PC-3 (cell line): ENCODE measurements around the gene SIPA1L3.

Source experiments
- CTCF ChIP-seq: fragments of 300-600 bp; sonication (generic); conservative IDR thresholded peaks from 2 replicates; pipeline ENCODE4 v1.5.1; 2017; ENCODE audit warnings: antibody characterized with exemption, low read depth, mild to moderate bottlenecking, low read length
- EZH2 ChIP-seq: fragments of 300-600 bp; sonication (generic); IDR thresholded peaks from one replicate; pipeline ENCODE4 v1.6.1; 2017; ENCODE audit warnings: antibody characterized with exemption, mild to moderate bottlenecking, low read length; ENCODE audit not compliant: unreplicated experiment

- no peak for TF ChIP-seq EZH2
- TF ChIP-seq CTCF, result no peak
Observed at GRCh38 chr19:37872383-37872782, 34.6 kb upstream of the SIPA1L3 start.
